Measurements from ENCODE around the gene PLXND1.
A peak's percentile ranks its signal among the peaks of the same experiment; 100 is the strongest.

Gene PLXND1

GRCh38 chr3:129626744-129627349 is 20.4 kb upstream of the PLXND1 start:
- DNase-seq (ENCODE audit: low spot score) = peak; percentile 52

- no peak for DNase-seq (ENCODE audit: low spot score)
These were observed 18.8 kb upstream of the PLXND1 start for GRCh38 chr3:129625072-129625874.

GRCh38 chr3:129624347-129625071 is 18.0 kb upstream of the PLXND1 start:
- DNase-seq (ENCODE audit: low spot score) = no peak

GRCh38 chr3:129623447-129624118 is 17.1 kb upstream of the PLXND1 start:
- no peak for DNase-seq (ENCODE audit: low spot score)

DNA sequence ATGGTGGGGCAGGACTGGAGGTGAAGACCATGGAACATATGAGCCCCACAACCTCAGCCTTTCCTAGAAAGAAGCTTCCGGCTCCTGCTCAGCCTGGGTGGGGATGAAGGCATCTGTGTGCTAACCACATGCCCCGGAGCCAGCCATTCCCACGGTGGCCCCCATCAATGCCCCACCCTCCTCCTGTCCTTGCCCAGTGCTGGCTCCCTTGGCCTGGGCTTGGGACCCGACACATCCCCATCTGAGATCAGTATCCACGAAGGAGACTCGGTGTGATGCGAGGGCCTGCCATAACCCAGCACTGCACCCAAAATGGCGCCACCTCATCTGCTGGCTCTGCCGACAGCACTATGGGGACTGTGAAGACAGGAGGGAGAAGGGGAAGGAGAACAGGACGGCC is 16.5 kb upstream of the PLXND1 start:
- DNase-seq (ENCODE audit: low spot score) = no peak

DNA sequence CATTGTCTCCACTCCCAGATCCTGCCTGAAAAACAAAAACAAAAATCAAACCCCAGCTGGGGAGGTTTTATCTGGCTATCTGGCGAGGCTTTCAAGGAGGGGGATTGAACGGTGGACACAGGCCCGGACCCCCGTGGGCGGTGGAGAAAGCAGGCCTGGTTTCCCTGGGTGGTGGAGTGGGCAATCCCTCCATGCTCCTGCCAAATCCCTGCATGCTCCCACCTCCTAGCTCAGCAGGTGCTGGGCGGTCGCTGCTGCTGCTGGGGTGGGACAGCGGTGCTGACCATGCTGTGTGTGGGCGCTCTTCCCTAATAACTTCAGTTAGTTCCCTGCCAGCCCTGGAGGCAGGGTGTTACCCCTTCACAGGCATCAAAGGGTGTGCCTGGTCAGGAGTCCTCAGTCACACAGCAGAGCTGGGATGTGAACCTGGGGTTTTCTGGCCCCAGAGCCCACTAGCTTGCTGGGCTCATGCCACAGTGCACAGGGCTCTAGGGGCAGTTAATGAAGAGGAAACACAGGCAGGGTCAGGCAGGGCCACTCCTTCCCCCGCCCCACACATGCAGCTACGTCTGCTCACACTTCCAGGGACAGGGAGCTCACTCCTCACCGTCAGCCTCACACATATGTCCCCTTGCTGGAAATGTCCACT is 15.9 kb upstream of the PLXND1 start:
- no peak for DNase-seq (ENCODE audit: low spot score)

- no peak for DNase-seq (ENCODE audit: low spot score)
These were observed 15.2 kb upstream of the PLXND1 start for GRCh38 chr3:129621626-129622225.

GRCh38 chr3:129620828-129621559 is 14.5 kb upstream of the PLXND1 start:
- no peak for DNase-seq (ENCODE audit: low spot score)

GRCh38 chr3:129619726-129620162 is 13.3 kb upstream of the PLXND1 start:
- DNase-seq (ENCODE audit: low spot score) = no peak

DNA sequence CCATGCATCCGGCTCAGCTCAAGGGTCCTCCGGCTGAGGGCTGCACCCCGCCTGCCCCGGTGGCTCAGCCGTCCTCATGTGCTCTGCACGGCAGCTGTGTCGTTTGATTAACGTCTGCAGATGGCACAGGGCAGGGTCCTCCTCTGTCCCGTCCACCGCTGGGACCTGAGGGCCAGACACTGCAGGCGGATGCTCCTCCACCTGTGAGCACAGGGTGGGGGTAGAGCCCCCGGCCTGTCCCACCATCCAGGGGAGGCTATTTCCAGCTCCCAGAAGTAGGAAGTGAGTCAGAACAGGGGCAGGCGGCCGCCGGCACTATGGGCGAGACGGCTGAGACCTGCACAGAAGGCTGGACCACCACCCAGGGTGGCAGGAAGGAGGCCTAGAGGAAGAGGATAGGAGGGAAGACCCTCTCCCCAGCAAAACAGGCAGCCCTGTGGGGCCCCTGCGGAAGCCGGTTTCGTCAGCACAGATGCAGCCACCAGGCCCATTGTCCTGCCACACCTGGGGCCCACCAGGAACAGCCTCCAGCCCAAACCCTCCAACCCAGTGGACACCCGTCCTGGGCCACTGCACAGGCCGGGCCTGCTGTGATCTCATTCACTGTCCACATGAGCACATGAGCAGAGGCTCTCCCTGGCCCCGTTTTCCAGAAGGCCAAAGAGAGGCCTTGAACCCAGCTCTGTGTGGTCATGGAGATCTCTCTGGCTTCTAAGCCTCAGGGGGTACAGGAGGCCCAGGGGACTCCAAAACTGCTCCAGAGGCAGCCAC is 12.6 kb upstream of the PLXND1 start:
- no peak for DNase-seq (ENCODE audit: low spot score)

GRCh38 chr3:129618186-129618820 is 11.8 kb upstream of the PLXND1 start:
- no peak for DNase-seq (ENCODE audit: low spot score)

DNA sequence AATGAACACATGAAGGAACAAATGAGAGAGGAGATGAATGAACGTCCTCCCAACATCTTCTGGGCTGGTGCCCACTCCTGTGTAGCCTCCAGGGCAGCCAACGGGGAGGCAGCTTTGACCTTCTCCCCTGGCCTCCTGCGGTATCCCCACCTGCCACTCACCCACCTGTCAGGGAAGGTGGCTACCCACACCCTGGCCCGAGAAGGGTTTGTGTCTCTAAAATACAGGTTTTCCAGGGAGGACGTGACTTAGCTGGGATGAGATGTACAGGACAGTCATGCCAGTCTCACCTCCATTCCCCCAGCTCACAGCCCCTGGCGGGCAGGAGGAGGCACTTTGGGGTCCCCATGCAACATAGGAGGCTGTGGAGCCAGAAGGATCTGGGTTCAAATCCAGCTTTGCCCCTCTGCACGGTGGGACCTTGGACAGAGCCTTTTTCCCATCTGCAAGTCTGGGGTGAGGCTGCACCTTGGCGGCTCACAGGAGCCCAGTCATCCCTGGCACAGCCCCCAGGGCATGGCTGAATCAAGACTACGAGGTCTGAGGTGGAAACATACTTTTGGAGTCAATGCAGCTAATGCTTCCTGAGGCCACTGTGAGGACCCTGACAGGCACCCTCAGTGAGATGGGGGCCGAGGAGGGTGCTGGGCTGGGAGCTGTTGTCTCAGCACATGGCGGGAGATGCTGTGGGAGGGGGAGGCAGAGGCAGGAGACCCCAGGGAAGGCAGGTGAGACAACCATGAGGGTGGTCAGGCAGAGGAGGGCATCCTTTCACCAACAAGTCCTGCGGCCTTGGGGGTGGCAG is 11.1 kb upstream of the PLXND1 start:
- no peak for DNase-seq (ENCODE audit: low spot score)

GRCh38 chr3:129616713-129617112 is 10.2 kb upstream of the PLXND1 start:
- DNase-seq (ENCODE audit: low spot score) = no peak

- no peak for DNase-seq (ENCODE audit: low spot score)
These were observed 9.8 kb upstream of the PLXND1 start for GRCh38 chr3:129616291-129616690.

DNA sequence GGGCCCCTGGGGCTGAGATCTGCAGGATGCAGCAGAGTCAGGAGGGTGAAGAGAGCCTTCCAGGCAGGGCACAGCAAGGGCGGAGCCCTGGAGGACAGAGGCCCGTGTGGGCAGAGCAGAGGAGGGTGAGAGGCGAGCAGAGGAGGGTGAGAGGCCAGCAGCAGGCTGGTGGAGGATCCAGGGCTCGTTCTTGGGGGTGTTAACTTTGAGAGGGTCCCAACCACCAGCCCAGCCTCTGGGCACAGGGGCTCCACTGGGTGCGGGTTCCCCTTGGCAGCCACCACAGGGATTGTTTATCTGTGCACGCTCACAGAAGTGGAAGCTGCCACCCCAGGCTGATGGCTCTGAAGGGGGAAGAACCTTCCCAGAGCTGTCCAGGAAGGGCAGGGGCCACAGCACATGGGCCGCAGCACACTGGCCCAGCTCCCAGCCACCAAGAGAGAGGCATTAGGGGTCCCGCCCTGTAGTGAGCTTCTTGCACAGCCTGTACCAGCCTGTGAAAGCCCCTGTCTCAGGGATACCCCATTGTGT is 9.3 kb upstream of the PLXND1 start:
- DNase-seq (ENCODE audit: low spot score) = no peak

DNA sequence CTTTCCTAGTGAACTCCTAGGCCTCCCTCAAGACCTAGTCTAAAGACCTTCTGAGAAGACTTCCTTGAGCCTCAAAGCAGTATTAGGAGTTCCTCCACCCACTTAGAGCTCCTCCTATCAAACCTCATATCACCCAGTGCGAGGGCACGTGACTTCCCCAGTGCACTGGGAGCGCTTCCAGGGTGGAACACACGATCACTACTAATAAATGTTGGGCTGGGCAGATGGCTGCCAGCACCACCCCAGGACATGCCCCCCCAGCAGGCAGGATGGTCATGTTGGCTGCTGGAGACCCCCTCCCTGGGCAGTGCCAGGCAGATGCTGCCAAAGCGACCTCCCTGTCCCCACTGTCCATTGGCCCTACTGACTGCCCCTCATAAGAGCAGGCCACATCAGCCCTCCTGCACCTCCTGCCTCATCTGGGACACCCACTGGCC is 8.5 kb upstream of the PLXND1 start:
- no peak for DNase-seq (ENCODE audit: low spot score)

GRCh38 chr3:129614435-129614834 is 8.0 kb upstream of the PLXND1 start:
- DNase-seq (ENCODE audit: low spot score) = no peak

- no peak for DNase-seq (ENCODE audit: low spot score)
These were observed 6.9 kb upstream of the PLXND1 start for GRCh38 chr3:129613367-129613740.
